GM19468 (cell line): ENCODE measurements around the gene TMEM117.
"Not testable (repeated sequence)": the region's sequence is repeated elsewhere in the genome, so short reads cannot be mapped to it uniquely, and the experiment has no call there.

Experiments used
- ATAC-seq: cut with Tn5 transposase; IDR thresholded peaks from one replicate; pipeline ENCODE4 v1.9.1; 2021; ENCODE audit warnings: mild to moderate bottlenecking, moderate library complexity, moderate number of reproducible peaks; ENCODE audit not compliant: unreplicated experiment; ENCODE audit errors: extremely low read depth

Gene TMEM117

GRCh38 chr12:43836475-43836989 is 651 bp downstream of the TMEM117 start:
- peak; percentile 12 for ATAC-seq

GRCh38 chr12:43840338-43840737 is 4.5 kb downstream of the TMEM117 start:
- ATAC-seq: no peak

- no peak for ATAC-seq
Measured at GRCh38 chr12:43841253-43841652, 5.4 kb downstream of the TMEM117 start.

GRCh38 chr12:43842259-43842658 is 6.4 kb downstream of the TMEM117 start:
- no peak for ATAC-seq

- ATAC-seq: not testable (repeated sequence)
Measured at GRCh38 chr12:43847425-43848225, 11.7 kb downstream of the TMEM117 start.

- no peak for ATAC-seq
Measured at GRCh38 chr12:43848226-43848507, 12.3 kb downstream of the TMEM117 start.

- no peak for ATAC-seq
Measured at GRCh38 chr12:43848786-43849185, 12.9 kb downstream of the TMEM117 start.

- no peak for ATAC-seq
Measured at GRCh38 chr12:43852744-43853143, 16.9 kb downstream of the TMEM117 start.

GRCh38 chr12:43856972-43857371 is 21.1 kb downstream of the TMEM117 start:
- no peak for ATAC-seq

GRCh38 chr12:43858096-43858495 is 22.2 kb downstream of the TMEM117 start:
- ATAC-seq: no peak

GRCh38 chr12:43858991-43859390 is 23.1 kb downstream of the TMEM117 start:
- ATAC-seq: no peak

- ATAC-seq: no peak
Measured at GRCh38 chr12:43861015-43861839, 25.3 kb downstream of the TMEM117 start.

GRCh38 chr12:43861840-43862150 is 25.9 kb downstream of the TMEM117 start:
- ATAC-seq: no peak

GRCh38 chr12:43863770-43864366 is 28.0 kb downstream of the TMEM117 start:
- ATAC-seq: no peak

- ATAC-seq: not testable (repeated sequence)
Measured at GRCh38 chr12:43864557-43864956, 28.7 kb downstream of the TMEM117 start.

GRCh38 chr12:43869184-43869583 is 33.3 kb downstream of the TMEM117 start:
- no peak for ATAC-seq

GRCh38 chr12:43869765-43870164 is 33.9 kb downstream of the TMEM117 start:
- ATAC-seq: not testable (repeated sequence)

GRCh38 chr12:43871258-43871657 is 35.4 kb downstream of the TMEM117 start:
- ATAC-seq: not testable (repeated sequence)

GRCh38 chr12:43872396-43872795 is 36.5 kb downstream of the TMEM117 start:
- no peak for ATAC-seq

GRCh38 chr12:43878050-43878449 is 42.2 kb downstream of the TMEM117 start:
- no peak for ATAC-seq

GRCh38 chr12:43880547-43880946 is 44.7 kb downstream of the TMEM117 start:
- ATAC-seq: no peak
